B cell (primary cell): ENCODE measurements around the gene GALNT7. TPM values are rescaled to one million over a fixed set of nuclear protein-coding genes. Genes with fewer than 3 reads are reported as not detected.

Source experiments
- ATAC-seq: fragments of 200-7000 bp; cut with Tn5 transposase; one replicate; pipeline ENCODE4 v1.10.0; 2021; ENCODE audit warnings: low read depth, mild to moderate bottlenecking, moderate number of reproducible peaks, moderate library complexity
- CTCF ChIA-PET: fragments of 350-600 bp; sonication (Branson Sonifier 250); formaldehyde crosslinking; loops from one replicate; lab custom pipeline; 2021; ENCODE audit warnings: antibody characterized with exemption, inconsistent platforms; lab: Charles Lee
- POLR2A ChIA-PET: fragments of 350-600 bp; sonication (Branson Sonifier 250); formaldehyde crosslinking; loops from one replicate; lab custom pipeline; 2021; ENCODE audit warnings: antibody characterized with exemption; lab: Charles Lee
- DNase-seq: peaks from one replicate; pipeline ENCODE4 v3.0.0; 2013
- H2AFZ ChIP-seq: 2 replicates; pipeline ENCODE4 v1.6.1; 2012; ENCODE audit warnings: mild to moderate bottlenecking, low read depth, low read length; ENCODE audit not compliant: insufficient read depth, poor library complexity, severe bottlenecking
- H3K27ac ChIP-seq, 2 donors: 1 replicate in 1 of 2; 2 replicates in 1 of 2; pipeline ENCODE4 v1.5.1; 2012 to 2013; ENCODE audit warnings: low read length in 2 of 2, mild to moderate bottlenecking in 2 of 2, moderate library complexity in 1 of 2
- H3K27me3 ChIP-seq, 4 experiments: fragments of 200-600 bp in 1 of 4; sonication (generic) in 1 of 4; replicated peaks in 1 of 4; 1 replicate in 2 of 4; 2 replicates in 2 of 4; pipeline versions ENCODE4 v1.6.1 to v1.7.0; 2013 to 2016; ENCODE audit warnings: low read length in 3 of 4, mild to moderate bottlenecking in 2 of 4, mixed read lengths in 1 of 4, moderate library complexity in 1 of 4; ENCODE audit not compliant: insufficient read depth in 4 of 4, control insufficient read depth in 3 of 4; ENCODE audit errors: control extremely low read depth in 1 of 4
- H3K36me3 ChIP-seq, 2 experiments: replicated peaks in 1 of 2; 1 replicate in 1 of 2; 2 replicates in 1 of 2; pipeline versions ENCODE4 v1.6.1 to v1.7.1; 2013; ENCODE audit warnings: low read length in 1 of 2; ENCODE audit not compliant: insufficient read depth in 2 of 2, control insufficient read depth in 1 of 2; ENCODE audit errors: control extremely low read depth in 1 of 2, extremely low read depth in 1 of 2
- H3K4me1 ChIP-seq, 2 donors: fragments of 200-600 bp in 1 of 2; sonication (generic) in 1 of 2; 1 replicate in 1 of 2; 2 replicates in 1 of 2; pipeline versions ENCODE4 v1.5.1 to v1.6.1; 2013 to 2017; ENCODE audit warnings: low read length in 2 of 2; ENCODE audit not compliant: control insufficient read depth in 2 of 2, insufficient read depth in 2 of 2
- H3K4me2 ChIP-seq: replicated peaks from 2 replicates; pipeline ENCODE3; 2012; ENCODE audit warnings: mild to moderate bottlenecking, low read depth, low read length; ENCODE audit not compliant: poor library complexity, severe bottlenecking
- H3K4me3 ChIP-seq, 5 experiments: fragments of 200-600 bp in 1 of 5; sonication (generic) in 1 of 5; 1 replicate in 3 of 5; 2 replicates in 2 of 5; pipeline versions ENCODE4 v1.5.1 to v1.7.0; 2011 to 2016; ENCODE audit warnings: low read length in 4 of 5, mild to moderate bottlenecking in 4 of 5, low read depth in 2 of 5, control low read depth in 1 of 5, moderate library complexity in 1 of 5; ENCODE audit not compliant: insufficient read depth in 1 of 5; ENCODE audit errors: control extremely low read depth in 1 of 5, extremely low read depth in 1 of 5
- H3K79me2 ChIP-seq: fragments of 200-600 bp; sonication (generic); one replicate; pipeline ENCODE4 v1.6.0; 2016; ENCODE audit warnings: low read length; ENCODE audit not compliant: control insufficient read depth, insufficient read depth
- H3K9ac ChIP-seq: fragments of 200-600 bp; sonication (generic); 2 replicates; pipeline ENCODE4 v1.6.1; 2017; ENCODE audit warnings: mild to moderate bottlenecking, low read length, moderate library complexity
- H3K9me3 ChIP-seq, 3 donors: one replicate each; pipeline versions ENCODE4 v1.6.1 to v1.7.1; 2013; ENCODE audit warnings: low read length in 2 of 3; ENCODE audit not compliant: control insufficient read depth in 2 of 3, insufficient read depth in 1 of 3; ENCODE audit errors: control extremely low read depth in 1 of 3
- H4K20me1 ChIP-seq: 2 replicates; pipeline ENCODE4 v1.6.0; 2012; ENCODE audit warnings: mild to moderate bottlenecking, low read length; ENCODE audit not compliant: insufficient read depth, control insufficient read depth, poor library complexity, severe bottlenecking
- H3K27ac Mint-ChIP-seq: one replicate; pipeline ENCODE4 v1.8.0; 2021; ENCODE audit warnings: mixed read lengths
- H3K27me3 Mint-ChIP-seq: one replicate; pipeline ENCODE4 v1.8.0; 2021; ENCODE audit warnings: mixed read lengths
- H3K4me1 Mint-ChIP-seq: one replicate; pipeline ENCODE4 v1.8.0; 2021; ENCODE audit warnings: mixed read lengths
- H3K4me3 Mint-ChIP-seq: one replicate; pipeline ENCODE4 v1.8.0; 2021; ENCODE audit warnings: mixed read lengths
- H3K9me3 Mint-ChIP-seq: one replicate; pipeline ENCODE4 v1.8.0; 2022; ENCODE audit warnings: mixed read lengths; ENCODE audit not compliant: insufficient read depth
- EZH2 ChIP-seq: IDR thresholded peaks from 2 replicates; pipeline ENCODE4 v1.6.1; 2012; ENCODE audit warnings: borderline replicate concordance, low read depth, mild to moderate bottlenecking, moderate library complexity, low read length; ENCODE audit not compliant: insufficient read depth, poor library complexity, severe bottlenecking
- WGBS: methylation state at CpG from one replicate; pipeline ENCODE4 v1.1.5; 2013; ENCODE audit warnings: missing lambda C conversion rate; ENCODE audit not compliant: insufficient coverage; 5-methylcytosine and 5-hydroxymethylcytosine counted together
- intact Hi-C: fragments of 100-400 bp; cut with micrococcal nuclease; formaldehyde crosslinking; loops from one replicate; pipeline ENCODE4 v1.10.0; 2022
- polyA plus RNA-seq: library from polyadenylated mRNA; depleted of rRNA; stranded (reverse); fragments of >200 nt; gene quantifications from 2 replicates; pipeline ENCODE4 v1.2.3, GENCODE V29; 2012
- total RNA-seq, 2 donors: library from RNA; stranded (reverse); fragments of 120-200 nt in 1 of 2; gene quantifications; 1 replicate in 1 of 2; 2 replicates in 1 of 2; pipeline versions ENCODE4 v1.2.3 to v1.2.4, GENCODE V29; 2013 to 2022
- TF ChIP-seq, protein P1 (sequence below): fragments of 200-600 bp; IDR thresholded peaks from one replicate; pipeline ENCODE4 v1.8.0; 2022; ENCODE audit warnings: antibody characterized with exemption, mild to moderate bottlenecking

Gene GALNT7
- total and polyA plus RNA-seq, 2 donors (not counting 1 experiment from before 2014, with no cell fraction given): 5.8 to 23.7 TPM

DNA sequence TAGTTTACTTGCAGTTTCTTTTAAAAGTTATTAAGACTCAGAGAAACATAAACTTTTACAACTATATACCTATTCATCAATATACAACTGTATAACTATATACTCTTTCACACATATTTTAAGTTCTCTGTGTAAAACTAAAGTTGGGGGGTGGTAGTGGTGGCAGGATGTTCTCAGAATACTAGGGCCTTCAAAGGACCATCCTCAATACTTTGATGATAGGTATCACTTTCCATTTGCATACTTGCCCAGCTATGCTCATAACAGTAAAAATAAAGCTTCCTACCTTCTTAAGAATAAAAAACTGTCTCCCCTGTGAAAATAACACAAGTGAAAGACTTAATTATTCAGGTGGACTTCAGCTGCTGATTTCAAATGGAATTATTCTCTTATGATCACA, 2.9 kb upstream of the GALNT7 start:
- Histone ChIP-seq H3K4me3 (no peak overlapping the region), H3K27me3 (no peaks in the 10 kb centered on the region), H3K79me2 (peaks cover 14% of the 10 kb centered on the region), H3K36me3 (peaks cover 0 to 2% of the 10 kb centered on the region in 2 experiments), H3K9me3 (no peaks in the 10 kb centered on the region), H3K4me2 (no peak overlapping the region), H4K20me1 (peaks cover 7% of the 10 kb centered on the region), H3K27ac (no peak overlapping the region), H2AFZ (no peak overlapping the region), H3K4me1 (peaks cover 11 to 13% of the 10 kb centered on the region in 2 donors), H3K9ac (no peak overlapping the region)
- TF ChIP-seq, protein P1, sequence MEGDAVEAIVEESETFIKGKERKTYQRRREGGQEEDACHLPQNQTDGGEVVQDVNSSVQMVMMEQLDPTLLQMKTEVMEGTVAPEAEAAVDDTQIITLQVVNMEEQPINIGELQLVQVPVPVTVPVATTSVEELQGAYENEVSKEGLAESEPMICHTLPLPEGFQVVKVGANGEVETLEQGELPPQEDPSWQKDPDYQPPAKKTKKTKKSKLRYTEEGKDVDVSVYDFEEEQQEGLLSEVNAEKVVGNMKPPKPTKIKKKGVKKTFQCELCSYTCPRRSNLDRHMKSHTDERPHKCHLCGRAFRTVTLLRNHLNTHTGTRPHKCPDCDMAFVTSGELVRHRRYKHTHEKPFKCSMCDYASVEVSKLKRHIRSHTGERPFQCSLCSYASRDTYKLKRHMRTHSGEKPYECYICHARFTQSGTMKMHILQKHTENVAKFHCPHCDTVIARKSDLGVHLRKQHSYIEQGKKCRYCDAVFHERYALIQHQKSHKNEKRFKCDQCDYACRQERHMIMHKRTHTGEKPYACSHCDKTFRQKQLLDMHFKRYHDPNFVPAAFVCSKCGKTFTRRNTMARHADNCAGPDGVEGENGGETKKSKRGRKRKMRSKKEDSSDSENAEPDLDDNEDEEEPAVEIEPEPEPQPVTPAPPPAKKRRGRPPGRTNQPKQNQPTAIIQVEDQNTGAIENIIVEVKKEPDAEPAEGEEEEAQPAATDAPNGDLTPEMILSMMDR: no peak
- no peak for DNase-seq
- intact Hi-C loops: no loop called here
- Mint-ChIP-seq H3K9me3 (no peaks in the 10 kb centered on the region), H3K4me1 (peaks cover 15% of the 10 kb centered on the region), H3K4me3 (no peak overlapping the region), H3K27ac (no peak overlapping the region), H3K27me3 (no peaks in the 10 kb centered on the region)
- ChIA-PET CTCF (no interaction called here), POLR2A (no interaction called here)
- ATAC-seq: no peak

DNA sequence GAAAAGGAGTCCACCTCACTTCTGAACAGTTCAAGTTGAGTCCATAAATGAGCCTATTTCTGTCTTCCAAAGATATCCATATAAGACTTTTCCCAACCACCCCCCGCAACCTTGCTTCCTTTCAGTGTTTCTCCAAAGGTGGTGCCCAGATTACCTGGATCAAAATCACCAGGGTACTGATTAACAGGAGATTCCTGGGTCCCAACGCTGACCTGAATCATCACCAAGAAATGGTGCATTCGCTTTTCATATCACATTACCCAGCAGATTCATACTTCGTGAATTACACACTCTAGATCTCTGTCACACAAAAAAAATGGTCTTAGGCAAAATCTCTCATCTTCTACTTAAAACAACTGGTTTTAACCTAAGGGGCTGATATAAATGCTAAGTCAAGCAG, 2.1 kb upstream of the GALNT7 start:
- Histone ChIP-seq H3K9ac (no peak overlapping the region), H3K36me3 (no peaks in the 10 kb centered on the region), H3K27ac (no peak overlapping the region), H3K9me3 (no peaks in the 10 kb centered on the region), H3K4me1 (peaks cover 16 to 19% of the 10 kb centered on the region in 2 donors), H3K79me2 (peaks cover 21% of the 10 kb centered on the region), H3K4me2 (no peak overlapping the region), H3K27me3 (no peaks in the 10 kb centered on the region), H4K20me1 (peaks cover 7% of the 10 kb centered on the region), H2AFZ (no peak overlapping the region), H3K4me3 (no peak overlapping the region)
- Mint-ChIP-seq H3K4me3 (no peak overlapping the region), H3K9me3 (no peaks in the 10 kb centered on the region), H3K27me3 (no peaks in the 10 kb centered on the region), H3K4me1 (peaks cover 23% of the 10 kb centered on the region), H3K27ac (no peak overlapping the region)
- ATAC-seq (no peak), DNase-seq (no peak)
- ChIA-PET CTCF (no interaction called here), POLR2A (no interaction called here)
- intact Hi-C loops: no loop called here
- 94% methylated on average over 3 of the region's 4 CpGs for WGBS
- TF ChIP-seq, protein P1: no peak
- no peak for TF ChIP-seq EZH2
